ENCODE measurements around the gene AMBRA1.
A peak's percentile ranks its signal among the peaks of the same experiment; 100 is the strongest.

AMBRA1 gene

DNA sequence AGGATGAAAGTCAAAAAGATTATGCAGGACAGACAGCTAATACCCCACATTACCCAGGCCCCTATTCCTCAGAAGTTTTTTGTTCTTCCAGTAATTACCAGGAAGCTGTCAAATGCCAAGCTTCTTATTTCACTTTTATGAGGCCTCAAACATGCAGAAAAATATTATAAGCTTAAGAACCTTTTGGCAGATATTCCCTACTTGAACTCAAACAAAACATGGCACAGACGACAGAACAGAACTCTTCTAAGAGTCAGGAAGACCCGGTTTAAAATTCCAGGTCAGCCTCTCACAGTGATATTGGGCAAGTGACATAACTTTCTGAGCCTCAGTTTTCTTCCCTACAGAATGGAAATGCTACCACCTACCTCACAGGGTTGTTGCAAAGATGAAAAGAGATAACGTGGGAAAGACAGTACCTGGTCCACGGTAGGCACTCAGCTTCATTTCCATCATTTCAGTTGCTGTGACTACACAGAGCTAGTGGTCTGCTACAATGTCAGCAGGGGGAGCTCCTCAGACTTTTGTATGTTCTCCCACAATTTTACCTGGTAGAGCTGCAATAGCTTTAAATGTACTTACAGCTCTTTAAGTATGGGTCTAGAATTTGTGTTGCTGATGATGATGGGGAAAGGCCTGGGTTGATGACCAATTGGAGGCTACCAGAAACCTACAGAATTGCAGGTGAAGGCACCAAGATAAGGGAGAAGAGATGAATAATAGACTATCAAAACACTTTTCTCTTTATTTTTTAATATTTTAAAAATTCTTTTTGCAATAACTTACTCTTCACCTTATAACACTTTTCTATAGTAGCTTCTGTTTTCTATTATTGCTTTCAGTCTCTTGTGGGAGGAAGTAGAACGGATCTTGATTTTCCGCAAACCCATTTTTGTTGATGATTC is 103.9 kb downstream of the AMBRA1 start:
- H4K91ac ChIP-seq (ENCODE audit: low read length) = no peak overlapping the region
- H3K9me3 ChIP-seq (ENCODE audit: control insufficient read depth, low read length) = no peaks in the 10 kb centered on the region
- H3K4me1 ChIP-seq (ENCODE audit: control insufficient read depth, insufficient read depth, low read depth, low read length) = peaks cover 1% of the 10 kb centered on the region
- peak; percentile 59 for DNase-seq
- H3K79me1 ChIP-seq (replicated peaks; ENCODE audit: low read length, poor library complexity, severe bottlenecking) = peaks cover 15% of the 10 kb centered on the region
- H3K36me3 ChIP-seq (ENCODE audit: control insufficient read depth in 1 of 2, insufficient read depth in 2 of 2, low read depth in 1 of 2, low read length in 2 of 2) = peaks cover 5 to 37% of the 10 kb centered on the region in 2 experiments
- no peak overlapping the region for H3K18ac ChIP-seq (ENCODE audit: low read depth in 1 of 2, low read length in 2 of 2)
- H2BK15ac ChIP-seq (ENCODE audit: low read depth, poor library complexity, severe bottlenecking) = no peak overlapping the region
- 78% methylated on average over 5 of the region's 6 CpGs for WGBS
- no peak overlapping the region for H3K4me3 ChIP-seq (ENCODE audit: insufficient read depth in 1 of 2, low read depth in 1 of 2, low read length in 2 of 2)
- H3K4ac ChIP-seq (ENCODE audit: low read depth in 1 of 2, low read length in 2 of 2) = no peak overlapping the region
- no peak overlapping the region for H3K14ac ChIP-seq (ENCODE audit: low read length in 2 of 2)
- no peak overlapping the region for H2AK5ac ChIP-seq (ENCODE audit: low read length, severe bottlenecking)
- peak overlapping the region; percentile 8 for H4K8ac ChIP-seq (ENCODE audit: low read length)
- H3K27ac ChIP-seq (ENCODE audit: low read length, poor library complexity, severe bottlenecking) = no peak overlapping the region
- H2BK5ac ChIP-seq (ENCODE audit: low read depth, low read length, poor library complexity, severe bottlenecking) = no peak overlapping the region
- no peak overlapping the region for H3K4me2 ChIP-seq (ENCODE audit: low read length, poor library complexity, severe bottlenecking)
- no peak overlapping the region for H3K23ac ChIP-seq (ENCODE audit: low read length in 2 of 2)
- no peak overlapping the region for H2BK12ac ChIP-seq (ENCODE audit: low read length in 2 of 2)
- no peak overlapping the region for H2BK120ac ChIP-seq (ENCODE audit: low read depth, low read length)
- peak overlapping the region; percentile 1 for H3K9ac ChIP-seq (ENCODE audit: low read length)
- H2AFZ ChIP-seq (ENCODE audit: low read depth, low read length) = no peak overlapping the region
- H3K27me3 ChIP-seq (ENCODE audit: control insufficient read depth in 1 of 2, insufficient read depth in 1 of 2, low read length in 2 of 2) = no peaks in the 10 kb centered on the region

DNA sequence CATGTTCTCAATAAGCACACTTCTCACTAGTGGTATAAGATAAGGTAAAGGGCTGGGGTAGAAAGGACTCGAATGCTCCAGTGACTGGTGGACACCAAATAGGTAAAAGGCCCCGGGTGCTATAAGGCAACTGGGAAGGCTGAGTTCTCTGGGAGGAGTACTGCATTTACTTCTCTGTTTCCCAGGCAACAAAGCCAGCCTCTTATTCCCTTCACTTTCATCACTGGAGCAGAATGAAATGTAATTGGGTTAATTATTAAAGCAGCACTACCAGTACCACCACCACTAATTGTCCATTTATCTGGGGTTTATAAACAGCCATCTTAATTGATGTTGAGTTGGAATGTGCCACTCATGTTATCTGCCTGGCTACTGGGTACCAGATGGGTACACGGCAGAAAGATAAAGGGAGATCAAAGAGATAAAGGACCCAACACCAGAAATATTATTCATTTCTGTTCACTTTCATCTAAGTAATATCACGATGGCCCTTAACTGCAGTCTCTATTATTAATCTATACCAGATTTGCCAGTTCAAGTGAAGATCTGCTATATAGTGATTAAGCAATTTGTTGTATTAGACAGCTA is 107.9 kb downstream of the AMBRA1 start:
- 85% methylated on average over 2 of the region's 4 CpGs for WGBS
- no peak overlapping the region for H3K23ac ChIP-seq (ENCODE audit: low read length in 2 of 2)
- H3K9ac ChIP-seq (ENCODE audit: low read length) = no peak overlapping the region
- no peak overlapping the region for H2BK120ac ChIP-seq (ENCODE audit: low read depth, low read length)
- no peak overlapping the region for H3K27ac ChIP-seq (ENCODE audit: low read length, poor library complexity, severe bottlenecking)
- H2AK5ac ChIP-seq (ENCODE audit: low read length, severe bottlenecking) = no peak overlapping the region
- peaks cover 0 to 23% of the 10 kb centered on the region in 2 experiments for H3K36me3 ChIP-seq (ENCODE audit: control insufficient read depth in 1 of 2, insufficient read depth in 2 of 2, low read depth in 1 of 2, low read length in 2 of 2)
- no peak for DNase-seq
- no peak overlapping the region for H3K4ac ChIP-seq (ENCODE audit: low read depth in 1 of 2, low read length in 2 of 2)
- no peak overlapping the region for H3K18ac ChIP-seq (ENCODE audit: low read depth in 1 of 2, low read length in 2 of 2)
- H2BK15ac ChIP-seq (ENCODE audit: low read depth, poor library complexity, severe bottlenecking) = no peak overlapping the region
- H4K91ac ChIP-seq (ENCODE audit: low read length) = no peak overlapping the region
- no peak overlapping the region for H2BK5ac ChIP-seq (ENCODE audit: low read depth, low read length, poor library complexity, severe bottlenecking)
- H4K8ac ChIP-seq (ENCODE audit: low read length) = no peak overlapping the region
- H2BK12ac ChIP-seq (ENCODE audit: low read length in 2 of 2) = no peak overlapping the region
- H3K4me2 ChIP-seq (ENCODE audit: low read length, poor library complexity, severe bottlenecking) = no peak overlapping the region
- H3K79me1 ChIP-seq (replicated peaks; ENCODE audit: low read length, poor library complexity, severe bottlenecking) = peaks cover 18% of the 10 kb centered on the region
- no peaks in the 10 kb centered on the region for H3K9me3 ChIP-seq (ENCODE audit: control insufficient read depth, low read length)
- H2AFZ ChIP-seq (ENCODE audit: low read depth, low read length) = no peak overlapping the region
- no peak overlapping the region for H3K14ac ChIP-seq (ENCODE audit: low read length in 2 of 2)
- H3K27me3 ChIP-seq (ENCODE audit: control insufficient read depth in 1 of 2, insufficient read depth in 1 of 2, low read length in 2 of 2) = no peaks in the 10 kb centered on the region
- peaks cover 1% of the 10 kb centered on the region for H3K4me1 ChIP-seq (ENCODE audit: control insufficient read depth, insufficient read depth, low read depth, low read length)
- no peak overlapping the region for H3K4me3 ChIP-seq (ENCODE audit: insufficient read depth in 1 of 2, low read depth in 1 of 2, low read length in 2 of 2)

DNA sequence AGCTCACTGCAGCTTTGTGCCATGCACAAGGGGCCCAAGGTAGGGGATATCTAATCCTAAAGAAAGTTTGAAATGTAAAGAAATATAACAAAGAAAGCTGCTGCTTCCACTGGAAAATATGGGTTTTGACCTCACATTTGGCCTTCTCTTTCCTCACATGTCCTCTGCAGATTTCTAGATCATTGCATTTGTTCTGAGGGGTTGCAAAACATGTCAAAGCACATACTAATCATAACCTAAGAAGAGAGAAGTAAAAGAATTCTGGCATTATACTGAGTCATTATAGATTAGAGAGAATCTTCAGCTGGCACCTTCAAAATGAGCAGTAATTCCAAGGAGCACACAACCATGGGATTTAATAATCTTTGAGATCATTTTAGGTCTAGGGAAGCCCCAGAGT is 109.7 kb downstream of the AMBRA1 start:
- Histone ChIP-seq H4K8ac (ENCODE audit: low read length) (no peak overlapping the region), H2AFZ (ENCODE audit: low read depth, low read length) (no peak overlapping the region), H2BK120ac (ENCODE audit: low read depth, low read length) (no peak overlapping the region), H2AK5ac (ENCODE audit: low read length, severe bottlenecking) (no peak overlapping the region), H3K4me2 (ENCODE audit: low read length, poor library complexity, severe bottlenecking) (no peak overlapping the region), H2BK5ac (ENCODE audit: low read depth, low read length, poor library complexity, severe bottlenecking) (no peak overlapping the region), H3K79me1 (replicated peaks; ENCODE audit: low read length, poor library complexity, severe bottlenecking) (peaks cover 23% of the 10 kb centered on the region), H2BK12ac (ENCODE audit: low read length in 2 of 2) (no peak overlapping the region), H3K36me3 (ENCODE audit: control insufficient read depth in 1 of 2, insufficient read depth in 2 of 2, low read depth in 1 of 2, low read length in 2 of 2) (peaks cover 0 to 14% of the 10 kb centered on the region in 2 experiments), H3K4ac (ENCODE audit: low read depth in 1 of 2, low read length in 2 of 2) (no peak overlapping the region), H3K27me3 (ENCODE audit: control insufficient read depth in 1 of 2, insufficient read depth in 1 of 2, low read length in 2 of 2) (no peaks in the 10 kb centered on the region), H3K4me3 (ENCODE audit: insufficient read depth in 1 of 2, low read depth in 1 of 2, low read length in 2 of 2) (no peak overlapping the region), H3K27ac (ENCODE audit: low read length, poor library complexity, severe bottlenecking) (no peak overlapping the region), H2BK15ac (ENCODE audit: low read depth, poor library complexity, severe bottlenecking) (no peak overlapping the region), H3K18ac (ENCODE audit: low read depth in 1 of 2, low read length in 2 of 2) (no peak overlapping the region), H3K23ac (ENCODE audit: low read length in 2 of 2) (no peak overlapping the region), H3K9me3 (ENCODE audit: control insufficient read depth, low read length) (no peaks in the 10 kb centered on the region), H3K14ac (ENCODE audit: low read length in 2 of 2) (no peak overlapping the region), H4K91ac (ENCODE audit: low read length) (no peak overlapping the region), H3K4me1 (ENCODE audit: control insufficient read depth, insufficient read depth, low read depth, low read length) (peaks cover 1% of the 10 kb centered on the region), H3K9ac (ENCODE audit: low read length) (no peak overlapping the region)
- DNase-seq = no peak

GRCh38 chr11:46480909-46481308 is 112.9 kb downstream of the AMBRA1 start:
- H3K36me3 ChIP-seq (ENCODE audit: control insufficient read depth in 1 of 2, insufficient read depth in 2 of 2, low read depth in 1 of 2, low read length in 2 of 2) = peaks cover 5 to 14% of the 10 kb centered on the region in 2 experiments
- H4K91ac ChIP-seq (ENCODE audit: low read length) = no peak overlapping the region
- H3K27me3 ChIP-seq (ENCODE audit: control insufficient read depth in 1 of 2, insufficient read depth in 1 of 2, low read length in 2 of 2) = no peaks in the 10 kb centered on the region
- H2AFZ ChIP-seq (ENCODE audit: low read depth, low read length) = no peak overlapping the region
- no peak overlapping the region for H2BK12ac ChIP-seq (ENCODE audit: low read length in 2 of 2)
- no peak overlapping the region for H3K14ac ChIP-seq (ENCODE audit: low read length in 2 of 2)
- no peak overlapping the region for H2BK15ac ChIP-seq (ENCODE audit: low read depth, poor library complexity, severe bottlenecking)
- H3K79me1 ChIP-seq (replicated peaks; ENCODE audit: low read length, poor library complexity, severe bottlenecking) = peaks cover 41% of the 10 kb centered on the region
- no peaks in the 10 kb centered on the region for H3K9me3 ChIP-seq (ENCODE audit: control insufficient read depth, low read length)
- H3K18ac ChIP-seq (ENCODE audit: low read depth in 1 of 2, low read length in 2 of 2) = no peak overlapping the region
- H3K27ac ChIP-seq (ENCODE audit: low read length, poor library complexity, severe bottlenecking) = no peak overlapping the region
- H3K9ac ChIP-seq (ENCODE audit: low read length) = no peak overlapping the region
- no peak overlapping the region for H3K4me2 ChIP-seq (ENCODE audit: low read length, poor library complexity, severe bottlenecking)
- peaks cover 1% of the 10 kb centered on the region for H3K4me1 ChIP-seq (ENCODE audit: control insufficient read depth, insufficient read depth, low read depth, low read length)
- no peak overlapping the region for H2BK120ac ChIP-seq (ENCODE audit: low read depth, low read length)
- 33% methylated on average over 2 of the region's 3 CpGs for WGBS
- H3K23ac ChIP-seq (ENCODE audit: low read length in 2 of 2) = no peak overlapping the region
- no peak overlapping the region for H2AK5ac ChIP-seq (ENCODE audit: low read length, severe bottlenecking)
- no peak overlapping the region for H2BK5ac ChIP-seq (ENCODE audit: low read depth, low read length, poor library complexity, severe bottlenecking)
- H3K4me3 ChIP-seq (ENCODE audit: insufficient read depth in 1 of 2, low read depth in 1 of 2, low read length in 2 of 2) = no peak overlapping the region
- H3K4ac ChIP-seq (ENCODE audit: low read depth in 1 of 2, low read length in 2 of 2) = no peak overlapping the region
- no peak overlapping the region for H4K8ac ChIP-seq (ENCODE audit: low read length)
- no peak for DNase-seq
